Upper lobe of left lung (tissue), 6 donors: ENCODE data around the gene MKI67. TPM values are rescaled to one million over a fixed set of nuclear protein-coding genes. Genes with fewer than 3 reads are reported as not detected.

Source experiments
- ATAC-seq, 2 donors: fragments of 200-7000 bp; cut with Tn5 transposase; one replicate each; pipeline ENCODE4 v1.9.1; 2022; ENCODE audit warnings: mild to moderate bottlenecking in 2 of 2, moderate library complexity in 2 of 2; ENCODE audit not compliant: low FRiP score in 2 of 2
- DNase-seq, 2 donors: peaks; one replicate each; pipeline ENCODE4 v3.0.0-alpha.2; 2019 to 2020
- H3K27ac ChIP-seq, 4 donors: fragments of 200-600 bp; sonication (generic); one replicate each; pipeline ENCODE4 v1.5.1; 2016 to 2019
- H3K27me3 ChIP-seq, 4 donors: fragments of 200-600 bp; sonication (generic); one replicate each; pipeline ENCODE4 v1.5.1; 2017 to 2019
- H3K36me3 ChIP-seq, 4 donors: fragments of 200-600 bp; sonication (generic); one replicate each; pipeline ENCODE4 v1.5.1; 2016 to 2019
- H3K4me1 ChIP-seq, 4 donors: fragments of 200-600 bp; sonication (generic); one replicate each; pipeline ENCODE4 v1.5.1; 2018 to 2019
- H3K4me3 ChIP-seq, 4 donors: fragments of 200-600 bp; sonication (generic); one replicate each; pipeline ENCODE4 v1.5.1; 2017 to 2019; ENCODE audit warnings: mild to moderate bottlenecking in 2 of 4, moderate library complexity in 1 of 4
- H3K9me3 ChIP-seq, 4 donors: fragments of 200-600 bp; sonication (generic); one replicate each; pipeline ENCODE4 v1.5.1; 2018 to 2019
- EP300 ChIP-seq, 4 donors: sonication (generic); formaldehyde crosslinking; IDR thresholded peaks; one replicate each; pipeline ENCODE4 v1.5.1; 2017; ENCODE audit warnings: antibody characterized with exemption in 4 of 4, control low read depth in 2 of 4
- POLR2A ChIP-seq, 4 donors: fragments of 450-650 bp; IDR thresholded peaks; one replicate each; pipeline ENCODE4 v1.5.1; 2016 to 2017; ENCODE audit warnings: antibody characterized with exemption in 4 of 4, mild to moderate bottlenecking in 2 of 4
- POLR2AphosphoS5 ChIP-seq, 2 donors: sonication (generic); formaldehyde crosslinking; IDR thresholded peaks; one replicate each; pipeline ENCODE4 v1.5.1; 2017; ENCODE audit warnings: antibody characterized with exemption in 2 of 2
- WGBS, 2 donors: methylation state at CpG; one replicate each; pipeline ENCODE4 v1.1.5; 2017 to 2018; 5-methylcytosine and 5-hydroxymethylcytosine counted together
- total RNA-seq, 6 donors: library from RNA; depleted of rRNA in 4 of 6; stranded (reverse); fragments of >200 nt in 4 of 6; gene quantifications; one replicate each; pipeline versions ENCODE4 v1.1.0 to v1.2.1, GENCODE V29; 2016 to 2021
- TF ChIP-seq, protein P1 (sequence below), 6 experiments: fragments of 450-650 bp in 4 of 6; fragments of 200-600 bp in 2 of 6; sonication (generic) in 2 of 6; IDR thresholded peaks; one replicate each; pipeline ENCODE4 v1.5.1; 2016 to 2019; ENCODE audit warnings: antibody characterized with exemption in 6 of 6
- donor health status: DM: no; HTN: no; CAD: no; lungs with moderate emphysema.
- donor health status: DM: no; HTN: yes; CAD: no; lungs with severe emphysema.

Gene MKI67
- total RNA-seq, 6 donors from 2014 or later: 1.0 to 7.3 (median 5.0) TPM

- DNase-seq (peak; percentile 69 to 93), ATAC-seq (peak; percentile 93 to 94)
- Histone ChIP-seq H3K9me3 (no peaks in the 10 kb centered on the region), H3K27me3 (peaks cover 0 to 8% (median 2%) of the 10 kb centered on the region in 4 donors), H3K4me1 (peaks cover 5 to 14% (median 5%) of the 10 kb centered on the region in 4 donors), H3K4me3 (peak overlapping the region; percentile 6 to 51 (median 39)), H3K27ac (no peak overlapping the region), H3K36me3 (no peaks in the 10 kb centered on the region)
- no peak for TF ChIP-seq POLR2A (IDR thresholded peaks at IDR 0.05)
- TF ChIP-seq, protein P1, sequence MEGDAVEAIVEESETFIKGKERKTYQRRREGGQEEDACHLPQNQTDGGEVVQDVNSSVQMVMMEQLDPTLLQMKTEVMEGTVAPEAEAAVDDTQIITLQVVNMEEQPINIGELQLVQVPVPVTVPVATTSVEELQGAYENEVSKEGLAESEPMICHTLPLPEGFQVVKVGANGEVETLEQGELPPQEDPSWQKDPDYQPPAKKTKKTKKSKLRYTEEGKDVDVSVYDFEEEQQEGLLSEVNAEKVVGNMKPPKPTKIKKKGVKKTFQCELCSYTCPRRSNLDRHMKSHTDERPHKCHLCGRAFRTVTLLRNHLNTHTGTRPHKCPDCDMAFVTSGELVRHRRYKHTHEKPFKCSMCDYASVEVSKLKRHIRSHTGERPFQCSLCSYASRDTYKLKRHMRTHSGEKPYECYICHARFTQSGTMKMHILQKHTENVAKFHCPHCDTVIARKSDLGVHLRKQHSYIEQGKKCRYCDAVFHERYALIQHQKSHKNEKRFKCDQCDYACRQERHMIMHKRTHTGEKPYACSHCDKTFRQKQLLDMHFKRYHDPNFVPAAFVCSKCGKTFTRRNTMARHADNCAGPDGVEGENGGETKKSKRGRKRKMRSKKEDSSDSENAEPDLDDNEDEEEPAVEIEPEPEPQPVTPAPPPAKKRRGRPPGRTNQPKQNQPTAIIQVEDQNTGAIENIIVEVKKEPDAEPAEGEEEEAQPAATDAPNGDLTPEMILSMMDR (IDR thresholded peaks at IDR 0.05): peak; percentile 80 to 98 (median 96)
- 5% methylated on average over 16 to 33 of the region's 53 CpGs for WGBS, 2 donors
These were observed 23.8 kb upstream of the MKI67 start for GRCh38 chr10:128150045-128150493.

GRCh38 chr10:128149267-128150014, 23.2 kb upstream of the MKI67 start:
- TF ChIP-seq EP300 (IDR thresholded peaks at IDR 0.05): no peak
- TF ChIP-seq POLR2A (IDR thresholded peaks at IDR 0.05): no peak
- TF ChIP-seq, protein P1 (IDR thresholded peaks at IDR 0.05): no peak
- no peak for TF ChIP-seq POLR2AphosphoS5 (IDR thresholded peaks at IDR 0.05)
- Histone ChIP-seq H3K9me3 (no peaks in the 10 kb centered on the region), H3K27me3 (peaks cover 0 to 8% (median 2%) of the 10 kb centered on the region in 4 donors), H3K4me3 (peak overlapping the region in 3 of 4 donors; percentile 31 to 51 (median 47)), H3K27ac (no peak overlapping the region), H3K4me1 (peaks cover 5 to 14% (median 5%) of the 10 kb centered on the region in 4 donors), H3K36me3 (no peaks in the 10 kb centered on the region)
- WGBS, 2 donors: 26 to 49% methylated on average over 13 to 58 of the region's 61 CpGs
- peak in 1 of 2 donors; percentile 76 for DNase-seq
- ATAC-seq: no peak

DNA sequence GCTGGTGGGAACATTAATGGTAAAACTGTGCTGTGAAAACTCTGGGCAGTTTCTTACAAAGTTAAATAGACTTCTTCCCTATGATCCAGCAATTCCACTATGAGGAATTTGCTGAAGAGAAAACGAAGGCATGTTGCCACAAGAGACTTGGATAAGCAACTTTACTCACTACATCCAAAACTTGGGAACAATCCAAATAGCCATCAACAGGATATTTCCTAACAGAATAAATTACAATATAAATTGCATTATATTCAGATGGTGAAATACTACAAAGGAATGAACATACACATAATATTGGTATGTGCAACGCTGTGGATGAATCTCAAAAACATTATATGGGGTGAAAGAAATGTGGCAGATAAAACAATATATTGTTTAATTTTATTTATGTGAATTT, 21.4 kb upstream of the MKI67 start:
- Histone ChIP-seq H3K4me1 (peaks cover 5 to 14% (median 5%) of the 10 kb centered on the region in 4 donors), H3K27ac (no peak overlapping the region), H3K36me3 (no peaks in the 10 kb centered on the region), H3K4me3 (no peak overlapping the region), H3K9me3 (no peaks in the 10 kb centered on the region), H3K27me3 (peaks cover 0 to 8% (median 2%) of the 10 kb centered on the region in 4 donors)
- no peak for ATAC-seq
- no peak for TF ChIP-seq POLR2A (IDR thresholded peaks at IDR 0.05)
- TF ChIP-seq POLR2AphosphoS5 (IDR thresholded peaks at IDR 0.05): no peak
- no peak for TF ChIP-seq EP300 (IDR thresholded peaks at IDR 0.05)
- TF ChIP-seq, protein P1 (IDR thresholded peaks at IDR 0.05): no peak
- WGBS, 2 donors: 39 to 51% methylated on average over 2 of the region's 2 CpGs
- no peak for DNase-seq

GRCh38 chr10:128147064-128147463, 20.8 kb upstream of the MKI67 start:
- 72 to 77% methylated on average over 4 of the region's 4 CpGs for WGBS, 2 donors
- Histone ChIP-seq H3K36me3 (no peaks in the 10 kb centered on the region), H3K27ac (no peak overlapping the region), H3K4me1 (peaks cover 5 to 14% (median 5%) of the 10 kb centered on the region in 4 donors), H3K4me3 (no peak overlapping the region), H3K27me3 (peaks cover 0 to 8% (median 2%) of the 10 kb centered on the region in 4 donors), H3K9me3 (no peaks in the 10 kb centered on the region)
- ATAC-seq (no peak), DNase-seq (no peak)
- TF ChIP-seq, protein P1 (IDR thresholded peaks at IDR 0.05): no peak
- TF ChIP-seq EP300 (IDR thresholded peaks at IDR 0.05) (no peak), POLR2AphosphoS5 (IDR thresholded peaks at IDR 0.05) (no peak), POLR2A (IDR thresholded peaks at IDR 0.05) (no peak)
